ENCODE data around the gene PSENEN.

Gene PSENEN

GRCh38 chr19:35733180-35734125 lies 12.0 kb upstream of the PSENEN start:
- DNase-seq: no peak

GRCh38 chr19:35734273-35734672 lies 11.2 kb upstream of the PSENEN start:
- DNase-seq: no peak

- DNase-seq: no peak
Measured at GRCh38 chr19:35734889-35735288, 10.6 kb upstream of the PSENEN start.

- no peak for DNase-seq
Measured at GRCh38 chr19:35736913-35737886, 8.3 kb upstream of the PSENEN start.

GRCh38 chr19:35738021-35738886 lies 7.2 kb upstream of the PSENEN start:
- no peak for DNase-seq

- no peak for DNase-seq
Measured at GRCh38 chr19:35738887-35739229, 6.6 kb upstream of the PSENEN start.

- DNase-seq: no peak
Measured at GRCh38 chr19:35739275-35740107, 6.0 kb upstream of the PSENEN start.

GRCh38 chr19:35740108-35740422 lies 5.4 kb upstream of the PSENEN start:
- no peak for DNase-seq

GRCh38 chr19:35740423-35741202 lies 4.8 kb upstream of the PSENEN start:
- DNase-seq: peak; percentile 72 to 99 (median 97)

- no peak for DNase-seq
Measured at GRCh38 chr19:35741203-35741515, 4.3 kb upstream of the PSENEN start.

GRCh38 chr19:35742121-35742724 lies 3.2 kb upstream of the PSENEN start, which contains the start of gene IGFLR1:
IGFLR1 (minus strand) TSS chr19:35742452; CDS start chr19:35741180, 1,272 bp downstream.
- DNase-seq: peak in 6 of 56 donors; percentile 7 to 37 (median 18)

GRCh38 chr19:35743640-35744429 lies 1.6 kb upstream of the PSENEN start:
- DNase-seq: no peak

- DNase-seq: peak; percentile 73 to 98 (median 90)
Measured at GRCh38 chr19:35744430-35745327, 772 bp upstream of the PSENEN start.

- no peak for DNase-seq
Measured at GRCh38 chr19:35746087-35746462, 624 bp downstream of the PSENEN start.

GRCh38 chr19:35746531-35746930 lies 1.1 kb downstream of the PSENEN start:
- DNase-seq: no peak

- DNase-seq: peak; percentile 91 to 100 (median 99)
Measured at GRCh38 chr19:35748106-35749020, 2.9 kb downstream of the PSENEN start, which contains the start of gene LIN37. LIN37 (plus strand) TSS chr19:35748576; CDS start chr19:35748725, 149 bp downstream.
